GM18867 (cell line): ENCODE measurements around the gene CFAP298.
"Not testable (repeated sequence)": the region's sequence is repeated elsewhere in the genome, so short reads cannot be mapped to it uniquely, and the experiment has no call there.

Source experiments
- ATAC-seq: cut with Tn5 transposase; IDR thresholded peaks from one replicate; pipeline ENCODE4 v1.9.1; 2021; ENCODE audit warnings: mild to moderate bottlenecking, moderate library complexity; ENCODE audit not compliant: unreplicated experiment

Gene CFAP298

GRCh38 chr21:32612075-32612998 lies at the start of gene CFAP298:
CFAP298 (minus strand) TSS chr21:32612377; CDS start chr21:32612243, 134 bp downstream.
- ATAC-seq = peak; percentile 94

GRCh38 chr21:32661026-32661782 lies 49.0 kb upstream of the CFAP298 start:
- ATAC-seq = not testable (repeated sequence)

- no peak for ATAC-seq
Measured at GRCh38 chr21:32658524-32658923, 46.3 kb upstream of the CFAP298 start.

DNA sequence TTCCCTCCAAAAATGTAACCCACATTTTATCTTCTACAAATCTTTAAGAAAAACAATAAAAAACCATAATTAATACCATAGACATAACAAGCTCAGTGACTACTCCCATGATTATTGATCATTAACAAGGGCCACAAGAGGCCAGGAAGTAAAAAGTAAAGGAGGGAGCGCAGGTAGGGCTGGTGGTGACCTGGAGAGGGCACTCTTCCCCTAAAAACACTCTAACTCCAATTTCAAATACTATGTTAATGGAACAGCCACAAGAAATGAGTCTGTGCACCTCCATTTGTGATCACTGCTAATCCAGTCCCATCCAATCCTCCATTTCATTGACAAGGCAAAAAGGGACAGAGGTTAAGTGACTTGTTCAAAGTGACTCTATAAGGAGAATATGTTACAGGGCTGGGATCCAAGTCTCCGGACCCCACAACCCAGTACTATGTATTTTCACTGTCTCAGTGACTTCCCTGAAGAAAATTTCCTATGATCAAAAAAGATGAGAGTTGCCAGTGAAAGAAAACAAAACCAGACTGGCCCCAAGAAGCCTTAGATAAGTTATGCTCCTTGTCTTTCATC lies 41.2 kb upstream of the CFAP298 start:
- ATAC-seq = peak; percentile 70

DNA sequence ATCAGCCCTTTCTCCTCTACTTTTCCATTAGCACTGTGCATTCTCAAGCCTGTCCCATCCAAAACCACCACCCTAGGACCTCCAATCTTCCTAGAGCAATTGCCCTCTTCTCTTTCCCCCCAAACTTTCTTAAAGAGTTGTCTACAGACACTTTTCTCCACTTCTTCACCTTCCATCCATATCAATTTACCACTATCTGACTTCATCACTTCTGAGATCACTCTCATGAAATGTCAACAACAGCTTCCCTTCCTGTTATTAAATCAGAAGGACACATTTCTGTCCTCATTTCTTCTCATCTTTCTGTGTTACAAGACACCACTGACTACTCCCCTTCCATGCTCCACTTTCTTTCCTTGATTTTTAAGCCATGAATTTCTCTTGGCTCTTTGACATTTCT lies 36.0 kb upstream of the CFAP298 start:
- ATAC-seq = no peak

- ATAC-seq = no peak
Measured at GRCh38 chr21:32645261-32646182, 33.3 kb upstream of the CFAP298 start.

GRCh38 chr21:32641710-32642698 lies 29.8 kb upstream of the CFAP298 start:
- ATAC-seq = no peak

- no peak for ATAC-seq
Measured at GRCh38 chr21:32626621-32627196, 14.5 kb upstream of the CFAP298 start.

DNA sequence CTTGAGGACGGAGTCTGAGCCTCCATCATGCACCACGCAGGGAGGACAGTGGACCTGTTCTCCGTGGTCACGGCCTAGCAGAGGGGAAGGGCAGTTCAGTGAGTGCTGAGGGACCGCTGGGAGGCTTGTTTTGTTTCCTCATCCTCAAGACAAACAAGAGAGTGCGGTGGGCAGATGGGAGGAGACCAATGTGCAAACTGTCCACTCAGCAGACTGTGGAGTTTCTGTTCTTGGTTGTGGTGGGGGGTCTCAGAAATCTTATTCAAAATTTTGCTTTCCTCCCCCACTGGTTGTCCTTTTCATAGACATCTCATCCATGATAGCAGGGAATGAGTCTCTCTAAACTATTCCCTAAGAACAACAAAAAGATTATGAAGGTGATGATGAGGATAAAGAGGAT lies 6.0 kb upstream of the CFAP298 start:
- ATAC-seq = not testable (repeated sequence)

GRCh38 chr21:32613436-32614043 lies 1.4 kb upstream of the CFAP298 start:
- no peak for ATAC-seq

DNA sequence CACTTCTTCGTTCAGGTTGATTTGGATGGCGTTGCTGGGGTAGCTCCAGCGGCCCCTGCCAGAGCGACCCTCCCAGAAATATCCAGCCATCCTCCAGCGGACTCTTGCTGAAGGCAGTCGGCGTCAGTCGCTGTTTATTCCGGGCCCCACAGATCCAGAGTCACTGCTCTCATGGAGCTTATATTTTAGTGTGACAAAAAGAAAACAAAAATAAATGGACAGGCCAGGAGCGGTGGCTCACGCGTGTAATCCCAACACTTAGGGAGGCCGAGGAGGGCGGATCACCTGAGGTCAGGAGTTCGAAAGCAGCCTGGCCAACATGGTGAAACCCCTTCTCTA lies 791 bp upstream of the CFAP298 start:
- no peak for ATAC-seq

GRCh38 chr21:32611471-32611997 lies 643 bp downstream of the CFAP298 start:
- peak; percentile 12 for ATAC-seq

DNA sequence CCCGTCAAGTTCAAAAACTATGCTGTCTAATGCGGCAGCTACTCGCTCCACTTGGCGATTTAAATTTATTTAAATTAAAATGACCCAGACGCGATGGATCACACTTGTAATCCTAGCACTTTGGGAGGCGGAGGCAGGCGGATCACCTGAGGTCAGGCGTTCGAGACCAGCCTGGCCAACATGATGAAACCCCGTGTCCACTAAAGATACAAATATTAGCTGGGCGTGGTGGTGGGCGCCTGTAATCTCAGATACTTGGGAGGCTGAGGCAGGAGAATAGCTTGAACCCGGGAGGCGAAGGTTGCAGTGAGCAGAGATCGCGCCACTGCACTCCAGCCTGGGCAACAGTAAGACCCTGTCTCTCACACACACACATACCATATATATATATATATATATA lies 1.2 kb downstream of the CFAP298 start:
- ATAC-seq = not testable (repeated sequence)

- ATAC-seq = no peak
Measured at GRCh38 chr21:32608851-32609250, 3.3 kb downstream of the CFAP298 start.

DNA sequence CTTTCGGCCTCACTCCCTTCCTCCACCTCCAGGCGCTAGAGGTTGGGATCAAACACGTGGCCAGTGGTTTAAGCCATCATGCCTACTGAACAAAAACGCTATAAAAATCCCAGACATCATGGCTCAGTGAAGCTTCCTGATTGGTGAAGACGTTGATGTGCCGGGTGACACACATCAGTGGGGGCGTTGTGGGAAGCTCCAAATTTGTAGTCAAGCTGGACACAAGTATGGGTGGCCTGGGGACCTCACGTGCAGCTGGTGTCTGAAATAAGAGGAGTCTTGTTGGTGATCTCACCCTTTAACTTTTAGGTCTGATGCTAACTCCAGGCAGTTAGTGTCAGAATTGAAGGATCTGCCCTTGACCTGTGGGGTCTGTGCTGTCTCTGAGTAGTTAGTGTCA lies 6.7 kb downstream of the CFAP298 start:
- ATAC-seq = no peak

DNA sequence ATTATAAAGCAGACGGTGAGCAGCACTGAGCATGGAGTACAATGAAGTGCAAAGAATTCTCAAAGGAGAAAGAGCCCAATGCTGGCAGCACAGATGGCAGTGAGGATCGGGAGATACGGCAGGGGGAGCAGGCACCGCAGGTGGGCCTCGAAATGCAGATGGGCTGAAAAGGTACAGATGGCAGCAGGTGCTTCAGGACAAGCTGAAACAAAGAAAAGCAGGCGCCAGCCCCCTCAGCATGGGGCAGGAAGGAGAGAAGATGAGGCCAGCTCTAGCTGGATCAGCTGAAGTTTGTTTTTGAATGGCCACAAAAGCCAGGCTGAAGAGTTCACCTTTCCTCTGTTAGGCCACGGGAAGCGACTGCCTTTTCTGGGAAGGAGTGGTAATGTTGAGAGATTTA lies 7.7 kb downstream of the CFAP298 start:
- ATAC-seq = no peak

- no peak for ATAC-seq
Measured at GRCh38 chr21:32603131-32603530, 9.0 kb downstream of the CFAP298 start.

DNA sequence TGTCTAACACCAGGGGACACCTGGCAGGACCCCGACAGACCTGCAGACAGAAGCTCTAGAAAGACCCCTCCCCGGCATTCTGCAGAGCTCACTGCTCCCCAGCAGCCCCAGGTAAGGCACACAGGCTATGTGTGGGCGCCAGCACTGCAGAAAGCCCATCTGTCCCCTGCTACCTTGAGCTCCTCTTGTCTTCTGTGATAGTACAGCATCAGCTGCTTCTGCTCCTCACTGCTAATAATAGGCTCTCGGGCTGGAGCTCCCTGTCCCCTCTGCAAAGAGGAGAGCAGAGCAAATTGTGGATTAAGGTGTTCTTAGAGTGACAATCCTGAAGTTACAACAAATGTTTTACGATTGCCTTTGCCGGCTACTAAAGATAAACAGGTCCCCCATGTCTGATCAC lies 10.1 kb downstream of the CFAP298 start:
- ATAC-seq = no peak
